MM.1S (cell line): Measurements from ENCODE around the gene IVNS1ABP.

Experiments used
- EZH2 ChIP-seq: fragments of 300-600 bp; sonication (generic); optimal IDR thresholded peaks from 2 replicates; pipeline ENCODE3; 2017; ENCODE audit warnings: low read depth, mild to moderate bottlenecking, antibody characterized with exemption, low read length, mixed read lengths
- TF ChIP-seq, protein P1 (sequence below): fragments of 300-600 bp; sonication (generic); IDR thresholded peaks from 2 replicates; pipeline ENCODE4 v1.5.1; 2016; ENCODE audit warnings: antibody characterized with exemption, low read length, mixed read lengths

DNA sequence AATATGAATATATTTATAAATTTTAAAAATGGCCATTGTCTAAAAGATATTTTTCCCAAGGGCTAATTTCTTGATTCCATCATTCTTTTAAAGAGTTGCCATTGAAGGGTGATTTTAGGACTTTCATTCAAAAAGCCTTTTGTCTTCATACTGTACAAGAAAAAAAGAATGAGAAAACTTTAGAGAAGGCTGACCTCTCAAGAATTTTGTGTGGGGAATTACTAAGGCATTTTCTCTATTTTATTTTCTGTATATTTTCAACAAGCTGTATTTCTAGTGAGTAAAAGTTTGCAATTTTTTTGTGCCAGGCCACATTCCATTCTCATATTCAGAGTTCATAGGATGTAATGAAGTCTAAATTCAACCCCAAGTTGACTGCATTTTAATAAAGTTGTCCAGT, 49.3 kb downstream of the IVNS1ABP start:
- TF ChIP-seq, protein P1, sequence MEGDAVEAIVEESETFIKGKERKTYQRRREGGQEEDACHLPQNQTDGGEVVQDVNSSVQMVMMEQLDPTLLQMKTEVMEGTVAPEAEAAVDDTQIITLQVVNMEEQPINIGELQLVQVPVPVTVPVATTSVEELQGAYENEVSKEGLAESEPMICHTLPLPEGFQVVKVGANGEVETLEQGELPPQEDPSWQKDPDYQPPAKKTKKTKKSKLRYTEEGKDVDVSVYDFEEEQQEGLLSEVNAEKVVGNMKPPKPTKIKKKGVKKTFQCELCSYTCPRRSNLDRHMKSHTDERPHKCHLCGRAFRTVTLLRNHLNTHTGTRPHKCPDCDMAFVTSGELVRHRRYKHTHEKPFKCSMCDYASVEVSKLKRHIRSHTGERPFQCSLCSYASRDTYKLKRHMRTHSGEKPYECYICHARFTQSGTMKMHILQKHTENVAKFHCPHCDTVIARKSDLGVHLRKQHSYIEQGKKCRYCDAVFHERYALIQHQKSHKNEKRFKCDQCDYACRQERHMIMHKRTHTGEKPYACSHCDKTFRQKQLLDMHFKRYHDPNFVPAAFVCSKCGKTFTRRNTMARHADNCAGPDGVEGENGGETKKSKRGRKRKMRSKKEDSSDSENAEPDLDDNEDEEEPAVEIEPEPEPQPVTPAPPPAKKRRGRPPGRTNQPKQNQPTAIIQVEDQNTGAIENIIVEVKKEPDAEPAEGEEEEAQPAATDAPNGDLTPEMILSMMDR = no peak
- TF ChIP-seq EZH2 = no peak
